Ishikawa (cell line): ENCODE measurements around the gene PKNOX2.

ENCODE experiments used
- CEBPB ChIP-seq: IDR thresholded peaks from 2 replicates; pipeline ENCODE4 v1.6.1; 2012
- CREB1 ChIP-seq: IDR thresholded peaks from 2 replicates; pipeline ENCODE4 v1.6.1; 2012; ENCODE audit warnings: low read depth
- EGR1 ChIP-seq: IDR thresholded peaks from 2 replicates; pipeline ENCODE4 v1.6.1; 2012
- EP300 ChIP-seq: IDR thresholded peaks from 2 replicates; pipeline ENCODE4 v1.6.1; 2012; ENCODE audit warnings: borderline replicate concordance
- MAX ChIP-seq: IDR thresholded peaks from 2 replicates; pipeline ENCODE4 v1.6.1; 2012
- NFIC ChIP-seq: IDR thresholded peaks from 2 replicates; pipeline ENCODE4 v1.6.1; 2012
- RAD21 ChIP-seq: IDR thresholded peaks from 2 replicates; pipeline ENCODE4 v1.6.1; 2012; ENCODE audit warnings: low read depth
- TAF1 ChIP-seq: IDR thresholded peaks from 2 replicates; pipeline ENCODE4 v1.6.1; 2012; ENCODE audit warnings: low read depth, mild to moderate bottlenecking
- TCF12 ChIP-seq: IDR thresholded peaks from 2 replicates; pipeline ENCODE4 v1.6.1; 2012; ENCODE audit warnings: low read depth
- TEAD4 ChIP-seq: IDR thresholded peaks from 2 replicates; pipeline ENCODE4 v1.6.1; 2012
- USF1 ChIP-seq: IDR thresholded peaks from 2 replicates; pipeline ENCODE4 v1.6.1; 2012
- YY1 ChIP-seq: IDR thresholded peaks from 2 replicates; pipeline ENCODE4 v1.6.1; 2012; ENCODE audit warnings: low read depth
- TF ChIP-seq, protein P1 (sequence below): IDR thresholded peaks from 2 replicates; pipeline ENCODE4 v1.6.1; 2012; ENCODE audit warnings: low read depth, mild to moderate bottlenecking

DNA sequence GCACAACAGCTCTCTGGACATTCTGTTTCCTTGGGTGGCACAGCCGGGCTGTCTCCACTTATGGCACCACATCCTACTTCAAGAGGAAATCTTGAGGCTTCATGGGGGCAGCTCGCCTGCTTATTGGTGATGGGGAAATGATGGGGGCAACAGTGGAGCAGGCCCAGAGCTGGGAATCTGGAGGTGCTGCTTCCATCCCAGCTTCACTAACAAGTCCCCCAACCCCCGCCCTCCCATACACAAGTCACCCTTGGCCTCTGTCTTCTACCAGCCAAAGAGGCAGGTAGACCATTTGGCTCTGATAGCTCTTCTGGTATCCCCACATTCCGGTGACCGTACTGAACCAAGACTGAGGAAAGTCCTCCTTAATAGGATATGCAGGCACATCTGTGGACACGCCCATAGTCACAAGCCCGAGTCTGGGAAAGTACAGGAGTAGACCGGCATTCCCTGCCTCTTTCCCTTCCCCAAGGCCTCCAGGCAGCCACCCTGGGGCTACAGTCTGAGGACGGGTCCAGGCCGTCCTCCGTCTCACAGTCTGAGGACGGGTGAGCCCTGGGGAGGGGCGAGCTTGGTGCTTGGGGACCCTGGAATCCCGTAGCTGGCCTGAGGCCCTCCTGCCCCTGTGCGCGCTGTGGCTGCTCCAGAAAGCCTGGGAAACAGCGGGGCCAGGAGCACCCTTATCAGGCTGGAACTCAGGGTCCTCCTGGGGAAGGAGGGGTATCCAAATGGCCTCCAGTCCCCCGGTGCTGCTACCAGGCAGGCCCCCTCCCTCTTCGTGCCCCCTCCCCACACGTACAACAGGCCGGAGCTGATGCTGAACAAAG, 185.9 kb downstream of the PKNOX2 start:
- TF ChIP-seq MAX = no peak
- TF ChIP-seq RAD21 = no peak
- no peak for TF ChIP-seq TCF12
- TF ChIP-seq USF1 = no peak
- TF ChIP-seq YY1 = no peak
- TF ChIP-seq EP300 = no peak
- no peak for TF ChIP-seq TAF1
- no peak for TF ChIP-seq NFIC
- no peak for TF ChIP-seq EGR1
- TF ChIP-seq CEBPB = no peak
- TF ChIP-seq, protein P1, sequence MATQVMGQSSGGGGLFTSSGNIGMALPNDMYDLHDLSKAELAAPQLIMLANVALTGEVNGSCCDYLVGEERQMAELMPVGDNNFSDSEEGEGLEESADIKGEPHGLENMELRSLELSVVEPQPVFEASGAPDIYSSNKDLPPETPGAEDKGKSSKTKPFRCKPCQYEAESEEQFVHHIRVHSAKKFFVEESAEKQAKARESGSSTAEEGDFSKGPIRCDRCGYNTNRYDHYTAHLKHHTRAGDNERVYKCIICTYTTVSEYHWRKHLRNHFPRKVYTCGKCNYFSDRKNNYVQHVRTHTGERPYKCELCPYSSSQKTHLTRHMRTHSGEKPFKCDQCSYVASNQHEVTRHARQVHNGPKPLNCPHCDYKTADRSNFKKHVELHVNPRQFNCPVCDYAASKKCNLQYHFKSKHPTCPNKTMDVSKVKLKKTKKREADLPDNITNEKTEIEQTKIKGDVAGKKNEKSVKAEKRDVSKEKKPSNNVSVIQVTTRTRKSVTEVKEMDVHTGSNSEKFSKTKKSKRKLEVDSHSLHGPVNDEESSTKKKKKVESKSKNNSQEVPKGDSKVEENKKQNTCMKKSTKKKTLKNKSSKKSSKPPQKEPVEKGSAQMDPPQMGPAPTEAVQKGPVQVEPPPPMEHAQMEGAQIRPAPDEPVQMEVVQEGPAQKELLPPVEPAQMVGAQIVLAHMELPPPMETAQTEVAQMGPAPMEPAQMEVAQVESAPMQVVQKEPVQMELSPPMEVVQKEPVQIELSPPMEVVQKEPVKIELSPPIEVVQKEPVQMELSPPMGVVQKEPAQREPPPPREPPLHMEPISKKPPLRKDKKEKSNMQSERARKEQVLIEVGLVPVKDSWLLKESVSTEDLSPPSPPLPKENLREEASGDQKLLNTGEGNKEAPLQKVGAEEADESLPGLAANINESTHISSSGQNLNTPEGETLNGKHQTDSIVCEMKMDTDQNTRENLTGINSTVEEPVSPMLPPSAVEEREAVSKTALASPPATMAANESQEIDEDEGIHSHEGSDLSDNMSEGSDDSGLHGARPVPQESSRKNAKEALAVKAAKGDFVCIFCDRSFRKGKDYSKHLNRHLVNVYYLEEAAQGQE = no peak
- no peak for TF ChIP-seq CREB1
- TF ChIP-seq TEAD4 = no peak
